HCT116 (cell line): Measurements from ENCODE around the gene NPIPA1. TPM values are rescaled to one million over a fixed set of nuclear protein-coding genes. Genes with fewer than 3 reads are reported as not detected.
"Not testable (repeated sequence)": the region's sequence is repeated elsewhere in the genome, so short reads cannot be mapped to it uniquely, and the experiment has no call there.

Source experiments
- ATAC-seq: fragments of 200-7000 bp; cut with Tn5 transposase; 2 replicates; pipeline ENCODE4 v1.9.1; 2020; ENCODE audit warnings: mild to moderate bottlenecking, moderate library complexity
- BruUV-seq: library from RNA; stranded (reverse); fragments of 400-500 nt; replicated peaks from 2 replicates; lab custom pipeline; 2021; lab: Mats Ljungman, UMichigan
- CTCF ChIA-PET: fragments of 300-600 bp; sonication (Branson Sonifier 250); formaldehyde crosslinking; loops from one replicate; lab custom pipeline; 2021; ENCODE audit warnings: antibody characterized with exemption; lab: Charles Lee
- POLR2A ChIA-PET: fragments of 300-600, 350-600 bp; sonication (Branson Sonifier 250); formaldehyde crosslinking; loops from one replicate; lab custom pipeline; 2021; ENCODE audit warnings: antibody characterized with exemption; lab: Charles Lee
- RAD21 ChIA-PET, 2 experiments: fragments of 300-600 bp; sonication (Branson Sonifier 250); formaldehyde crosslinking; loops; one replicate each; lab custom pipeline; 2023; ENCODE audit warnings: low total read pairs in 2 of 2; ENCODE audit not compliant: uncharacterized antibody in 2 of 2, unreplicated experiment in 2 of 2, low non-redundant PET in 1 of 2; lab: Charles Lee
- DNase-seq: peaks from one replicate; pipeline ENCODE4 v3.0.0-alpha.2; 2010; ENCODE audit warnings: low read depth, low spot score
- H2AFZ ChIP-seq: fragments of 200-600 bp; shearing (Covaris generic), sonication (generic); 2 replicates; pipeline ENCODE4 v1.6.1; 2017; ENCODE audit warnings: low read depth, mixed run types, mixed read lengths, antibody characterized with exemption, low read length; ENCODE audit not compliant: poor library complexity, severe bottlenecking
- H3K27ac ChIP-seq: 2 replicates; pipeline ENCODE4 v1.5.1; 2012; ENCODE audit warnings: low read depth, low read length
- H3K27me3 ChIP-seq: fragments of 200-600 bp; sonication (generic); 2 replicates; pipeline ENCODE4 v1.6.1; 2016; ENCODE audit warnings: mixed run types, low read length, mixed read lengths; ENCODE audit not compliant: insufficient read depth
- H3K36me3 ChIP-seq, 2 experiments: fragments of 200-500 bp in 1 of 2; fragments of 200-600 bp in 1 of 2; sonication (Bioruptor generic) in 1 of 2; sonication (generic) in 1 of 2; 2 replicates each; pipeline versions ENCODE4 v1.5.1 to v1.6.1; 2014 to 2016; ENCODE audit warnings: low read length in 2 of 2, inconsistent platforms in 1 of 2, mixed read lengths in 1 of 2, mixed run types in 1 of 2; ENCODE audit not compliant: insufficient read depth in 2 of 2, control insufficient read depth in 1 of 2
- H3K4me1 ChIP-seq, 2 experiments: fragments of 200-600 bp in 1 of 2; sonication (generic) in 1 of 2; 2 replicates each; pipeline versions ENCODE4 v1.5.1 to v1.6.1; 2012 to 2017; ENCODE audit warnings: low read length in 2 of 2, inconsistent platforms in 1 of 2, mild to moderate bottlenecking in 1 of 2, mixed read lengths in 1 of 2, mixed run types in 1 of 2, moderate library complexity in 1 of 2; ENCODE audit not compliant: insufficient read depth in 2 of 2, control insufficient read depth in 1 of 2
- H3K4me2 ChIP-seq: fragments of 200-600 bp; sonication (generic); 2 replicates; pipeline ENCODE4 v1.6.1; 2017; ENCODE audit warnings: mixed run types, low read length, mixed read lengths
- H3K4me3 ChIP-seq, 2 experiments: fragments of 200-600 bp in 1 of 2; sonication (generic) in 1 of 2; replicated peaks in 1 of 2; 2 replicates each; pipeline ENCODE4 v1.5.1; 2011 to 2016; ENCODE audit warnings: low read length in 2 of 2, control low read depth in 1 of 2, low read depth in 1 of 2, mild to moderate bottlenecking in 1 of 2, mixed read lengths in 1 of 2, mixed run types in 1 of 2
- H3K79me2 ChIP-seq: fragments of 200-600 bp; sonication (generic); 2 replicates; pipeline ENCODE4 v1.6.1; 2017; ENCODE audit warnings: mild to moderate bottlenecking, mixed run types, low read length, moderate library complexity, mixed read lengths; ENCODE audit not compliant: insufficient read depth
- H3K9ac ChIP-seq: fragments of 200-600 bp; sonication (generic); 2 replicates; pipeline ENCODE4 v1.6.1; 2016; ENCODE audit warnings: low read length, mixed read lengths
- H3K9me2 ChIP-seq: fragments of 200-600 bp; sonication (generic), shearing (Covaris generic); 2 replicates; pipeline ENCODE4 v1.6.1; 2017; ENCODE audit warnings: mixed run types, mild to moderate bottlenecking, moderate library complexity; ENCODE audit not compliant: insufficient read depth
- H3K9me3 ChIP-seq, 2 experiments: fragments of 200-500 bp in 1 of 2; fragments of 200-600 bp in 1 of 2; sonication (Bioruptor generic) in 1 of 2; sonication (generic) in 1 of 2; 2 replicates each; pipeline ENCODE4 v1.6.1; 2014 to 2017; ENCODE audit warnings: low read length in 2 of 2, mixed read lengths in 2 of 2, inconsistent platforms in 1 of 2, low read depth in 1 of 2, mild to moderate bottlenecking in 1 of 2, mixed run types in 1 of 2, moderate library complexity in 1 of 2; ENCODE audit not compliant: control insufficient read depth in 1 of 2, insufficient read depth in 1 of 2
- H4K20me1 ChIP-seq: fragments of 200-600 bp; sonication (generic), shearing (Covaris generic); 2 replicates; pipeline ENCODE4 v1.6.1; 2017; ENCODE audit warnings: mixed run types, mild to moderate bottlenecking, moderate library complexity; ENCODE audit not compliant: insufficient read depth
- intact Hi-C: fragments of 100-400 bp; cut with micrococcal nuclease; formaldehyde crosslinking; loops from 2 replicates; pipeline ENCODE4 v1.10.0; 2022
- total RNA-seq: library from RNA; stranded (reverse); gene quantifications from one replicate; pipeline ENCODE4 v1.2.1, GENCODE V29; 2021; ENCODE audit not compliant: unreplicated experiment

Gene NPIPA1
- total RNA-seq, 1 experiment from 2014 or later, result 93.4 TPM

- POLR2A ChIA-PET, DNase-seq, ATAC-seq, H3K36me3 ChIP-seq, RAD21 ChIA-PET, H2AFZ ChIP-seq, H3K9me3 ChIP-seq, H3K4me2 ChIP-seq, H3K4me3 ChIP-seq, CTCF ChIA-PET, H3K4me1 ChIP-seq, intact Hi-C loops, BruUV-seq, H3K27ac ChIP-seq, H3K9ac ChIP-seq, H3K9me2 ChIP-seq, H3K27me3 ChIP-seq, H4K20me1 ChIP-seq: not testable (repeated sequence)
- peaks cover 84% of the 10 kb centered on the region for H3K79me2 ChIP-seq
Observed at GRCh38 chr16:14981234-14981633, 44.0 kb downstream of the NPIPA1 start.

DNA sequence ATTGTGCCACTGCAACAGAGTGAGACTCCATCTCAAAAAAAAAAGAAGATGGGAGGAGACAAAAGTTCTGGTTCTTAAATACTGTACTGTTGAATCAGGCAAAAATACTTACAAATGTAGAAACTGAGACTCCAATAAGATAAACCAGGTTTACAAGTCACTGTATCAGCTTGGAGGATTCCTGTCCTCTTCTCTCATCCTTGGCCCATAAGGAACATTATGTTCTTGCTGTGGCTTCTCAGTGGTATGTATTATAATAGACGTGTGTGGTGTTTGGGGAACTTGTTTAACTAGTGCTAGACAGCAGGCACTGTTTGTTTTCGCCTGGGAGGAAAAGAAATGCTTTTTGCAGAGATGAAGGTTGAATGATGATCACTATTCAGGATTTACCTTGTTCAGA is 45.3 kb downstream of the NPIPA1 start:
- H3K36me3 ChIP-seq, H3K9me3 ChIP-seq, H3K9ac ChIP-seq, CTCF ChIA-PET, H3K27ac ChIP-seq, DNase-seq, H2AFZ ChIP-seq, RAD21 ChIA-PET, H4K20me1 ChIP-seq, H3K9me2 ChIP-seq, ATAC-seq, H3K4me2 ChIP-seq, intact Hi-C loops, H3K4me3 ChIP-seq, H3K27me3 ChIP-seq, BruUV-seq, POLR2A ChIA-PET, H3K4me1 ChIP-seq: not testable (repeated sequence)
- peaks cover 82% of the 10 kb centered on the region for H3K79me2 ChIP-seq

DNA sequence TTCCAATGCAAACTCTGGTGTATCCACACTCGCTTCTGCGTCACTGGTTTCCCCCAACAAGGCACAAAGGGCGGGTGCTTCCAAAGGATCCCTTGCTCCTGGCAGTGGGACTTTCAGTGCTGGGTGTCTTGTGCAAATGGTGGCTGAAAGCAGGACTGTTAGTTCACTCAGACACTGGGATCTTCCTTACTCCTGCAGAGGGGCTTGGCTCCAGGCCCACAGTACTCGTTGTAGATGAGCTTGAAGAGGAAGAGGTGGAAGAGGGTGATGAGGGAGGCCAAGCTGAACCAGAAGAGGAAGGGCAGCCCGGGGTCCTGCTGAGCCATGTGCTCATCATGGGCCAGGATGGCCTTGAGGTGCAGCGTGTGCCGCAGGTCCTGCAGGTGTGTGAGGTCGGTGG is 50.8 kb downstream of the NPIPA1 start:
- H3K4me2 ChIP-seq, BruUV-seq, H3K36me3 ChIP-seq, ATAC-seq, DNase-seq, H3K4me3 ChIP-seq, CTCF ChIA-PET, H3K4me1 ChIP-seq, RAD21 ChIA-PET, H3K9me3 ChIP-seq, H3K9ac ChIP-seq, H4K20me1 ChIP-seq, intact Hi-C loops, POLR2A ChIA-PET, H2AFZ ChIP-seq, H3K27me3 ChIP-seq, H3K27ac ChIP-seq, H3K9me2 ChIP-seq: not testable (repeated sequence)
- peaks cover 76% of the 10 kb centered on the region for H3K79me2 ChIP-seq

- ATAC-seq, result peak; percentile 9; the same call in 1 of the 2 replicates
- H3K9ac ChIP-seq, POLR2A ChIA-PET, DNase-seq, intact Hi-C loops, H3K27me3 ChIP-seq, RAD21 ChIA-PET, H3K27ac ChIP-seq, H2AFZ ChIP-seq, CTCF ChIA-PET, H4K20me1 ChIP-seq, H3K4me3 ChIP-seq, H3K9me2 ChIP-seq, H3K4me1 ChIP-seq, H3K9me3 ChIP-seq, H3K4me2 ChIP-seq, H3K36me3 ChIP-seq, BruUV-seq: not testable (repeated sequence)
- H3K79me2 ChIP-seq, result peaks cover 74% of the 10 kb centered on the region
Observed at GRCh38 chr16:14988661-14989191, 51.5 kb downstream of the NPIPA1 start.
